HG03439 (cell line): ENCODE results near the gene NTPCR.

ENCODE experiments used
- ATAC-seq: cut with Tn5 transposase; IDR thresholded peaks from one replicate; pipeline ENCODE4 v1.9.1; 2021; ENCODE audit warnings: mild to moderate bottlenecking, moderate library complexity; ENCODE audit not compliant: unreplicated experiment

Gene NTPCR

GRCh38 chr1:232958067-232958466 lies 7.7 kb downstream of the NTPCR start:
- ATAC-seq: no peak

GRCh38 chr1:232962761-232963745 lies 12.6 kb downstream of the NTPCR start:
- no peak for ATAC-seq

GRCh38 chr1:232964601-232965000 lies 14.2 kb downstream of the NTPCR start:
- no peak for ATAC-seq

DNA sequence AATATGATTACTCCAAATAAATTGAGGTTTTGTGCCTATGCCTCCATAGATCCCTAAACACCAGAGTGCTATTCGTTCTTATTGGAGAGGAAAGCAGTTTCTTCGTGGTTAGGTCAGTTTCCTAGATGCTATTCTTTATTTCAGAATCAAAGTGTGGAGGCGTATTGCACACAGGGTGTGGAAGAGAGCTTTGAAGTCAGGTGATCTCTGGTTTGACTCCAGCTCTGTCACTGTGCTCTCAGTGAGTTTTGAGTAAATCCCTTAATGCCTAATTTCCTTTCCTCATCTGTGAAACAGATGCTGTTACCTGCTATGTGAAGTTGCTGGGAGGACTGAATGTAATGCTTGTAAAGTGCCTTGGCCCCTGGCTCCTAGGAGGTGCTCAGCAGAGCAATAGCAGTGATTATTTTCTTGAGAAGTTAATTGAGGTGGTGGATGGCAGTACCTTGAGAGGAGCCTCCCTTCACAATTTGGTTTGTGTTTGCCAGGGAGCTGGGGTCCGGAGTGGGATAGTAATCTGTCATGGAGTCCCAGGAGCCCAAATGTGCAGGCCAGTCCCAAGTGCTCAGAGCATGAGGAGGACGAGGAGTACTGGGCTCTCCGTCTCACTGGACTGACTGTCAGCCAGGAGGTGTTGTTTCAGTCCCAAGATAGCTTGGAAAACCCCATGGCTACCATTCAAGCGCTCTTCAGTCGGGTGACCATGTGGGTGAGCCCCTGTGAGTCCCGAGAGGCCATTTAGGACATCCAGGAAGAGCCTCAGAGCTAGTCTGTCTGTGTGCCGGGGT lies 14.9 kb downstream of the NTPCR start:
- ATAC-seq: peak; percentile 71

DNA sequence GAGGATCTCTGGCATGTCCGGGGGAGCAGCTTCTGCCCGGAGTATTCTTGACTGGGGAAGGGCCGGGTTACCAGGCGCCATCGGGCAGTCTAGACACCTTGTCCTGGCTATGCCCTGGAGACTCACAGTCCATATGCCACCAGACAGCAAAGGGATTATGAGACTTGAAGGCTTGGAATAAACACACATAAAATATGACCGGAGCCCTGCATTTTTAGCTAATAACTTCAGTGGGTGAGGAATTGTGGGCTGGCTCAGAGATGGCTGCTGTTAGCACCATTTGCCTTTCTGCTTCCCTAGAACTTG lies 15.5 kb downstream of the NTPCR start:
- no peak for ATAC-seq

- no peak for ATAC-seq
Measured at GRCh38 chr1:232966663-232967062, 16.3 kb downstream of the NTPCR start.

DNA sequence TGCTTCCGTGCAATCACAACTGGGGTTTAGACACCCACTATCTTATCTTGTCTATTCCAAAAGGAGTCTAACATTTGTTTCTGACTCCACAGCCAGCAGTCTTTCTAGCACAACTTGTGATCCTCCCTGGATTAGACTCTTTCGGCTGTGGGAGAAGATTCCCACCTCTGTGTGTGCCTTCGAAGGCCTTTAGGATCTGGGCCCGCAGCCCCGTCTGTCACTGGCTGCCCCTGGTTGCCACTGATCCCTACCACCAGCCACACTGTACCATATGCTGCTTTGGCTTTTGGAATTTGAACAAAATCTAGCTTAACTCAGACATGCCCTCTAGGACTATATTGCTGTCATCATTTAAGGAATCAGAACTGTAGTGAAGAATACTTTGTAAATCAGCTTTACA lies 18.0 kb downstream of the NTPCR start:
- no peak for ATAC-seq

DNA sequence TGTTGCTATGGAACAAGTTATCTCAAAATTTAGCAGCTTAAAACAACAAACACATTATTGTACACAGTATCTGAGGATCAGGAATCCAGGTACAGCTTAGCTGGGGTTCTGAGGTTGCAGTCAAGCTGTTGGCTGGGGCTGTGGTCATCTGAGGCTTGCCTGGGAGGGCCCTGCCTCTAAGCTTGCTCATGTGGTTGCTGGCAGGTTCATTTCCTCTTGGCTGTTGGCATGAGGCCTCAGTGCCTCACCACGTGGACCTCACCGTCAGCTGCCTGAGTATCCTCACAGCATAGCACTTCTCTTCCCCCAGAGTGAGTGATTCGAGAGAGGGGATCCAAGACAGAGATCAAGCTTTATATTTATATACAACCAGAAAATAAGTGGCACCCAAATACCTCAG lies 18.6 kb downstream of the NTPCR start:
- no peak for ATAC-seq

- no peak for ATAC-seq
Measured at GRCh38 chr1:232969799-232970198, 19.4 kb downstream of the NTPCR start.

DNA sequence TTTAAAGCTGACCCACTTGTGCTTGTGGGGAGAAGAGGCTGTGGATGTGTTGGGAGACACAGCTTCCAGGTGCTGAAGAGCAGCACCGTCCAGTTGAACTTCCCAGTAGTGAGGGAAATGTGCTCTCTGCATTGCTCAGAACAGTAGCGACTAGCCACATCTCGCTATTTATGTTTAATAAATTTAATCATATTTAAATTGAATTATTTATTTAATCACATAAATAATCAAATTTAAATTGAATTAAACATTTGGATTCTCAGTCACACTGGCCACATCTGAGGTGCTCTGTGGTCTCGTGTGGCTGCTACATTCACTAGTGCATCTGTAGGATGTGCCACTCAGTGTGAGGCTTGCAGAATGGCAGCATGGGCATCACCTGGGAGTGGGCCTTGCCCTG lies 20.1 kb downstream of the NTPCR start:
- no peak for ATAC-seq

GRCh38 chr1:232973652-232974611 lies 23.5 kb downstream of the NTPCR start:
- ATAC-seq: no peak

- ATAC-seq: no peak
Measured at GRCh38 chr1:232974971-232975370, 24.6 kb downstream of the NTPCR start.

- no peak for ATAC-seq
Measured at GRCh38 chr1:232978091-232978634, 27.8 kb downstream of the NTPCR start.

- no peak for ATAC-seq
Measured at GRCh38 chr1:232978815-232979214, 28.4 kb downstream of the NTPCR start.

DNA sequence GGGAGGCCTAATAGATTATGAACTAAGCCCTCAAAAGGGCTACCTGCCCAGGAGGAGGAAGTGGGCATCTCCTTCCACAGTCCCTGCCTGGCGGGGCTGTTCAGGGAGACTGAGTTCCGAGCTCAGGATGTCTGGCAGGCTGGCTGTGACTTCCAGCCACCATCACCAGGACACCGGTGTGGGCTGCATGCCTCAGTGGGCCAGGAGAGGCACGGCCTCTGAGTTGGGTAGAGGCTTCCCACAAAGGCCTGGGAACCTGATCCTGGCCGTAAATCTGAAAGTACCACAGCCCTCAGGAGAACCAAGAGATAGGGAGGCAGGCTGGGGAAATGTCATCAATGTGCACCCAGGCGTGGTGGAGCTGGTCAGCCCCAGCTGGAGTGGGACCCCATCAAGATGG lies 29.1 kb downstream of the NTPCR start:
- ATAC-seq: no peak

DNA sequence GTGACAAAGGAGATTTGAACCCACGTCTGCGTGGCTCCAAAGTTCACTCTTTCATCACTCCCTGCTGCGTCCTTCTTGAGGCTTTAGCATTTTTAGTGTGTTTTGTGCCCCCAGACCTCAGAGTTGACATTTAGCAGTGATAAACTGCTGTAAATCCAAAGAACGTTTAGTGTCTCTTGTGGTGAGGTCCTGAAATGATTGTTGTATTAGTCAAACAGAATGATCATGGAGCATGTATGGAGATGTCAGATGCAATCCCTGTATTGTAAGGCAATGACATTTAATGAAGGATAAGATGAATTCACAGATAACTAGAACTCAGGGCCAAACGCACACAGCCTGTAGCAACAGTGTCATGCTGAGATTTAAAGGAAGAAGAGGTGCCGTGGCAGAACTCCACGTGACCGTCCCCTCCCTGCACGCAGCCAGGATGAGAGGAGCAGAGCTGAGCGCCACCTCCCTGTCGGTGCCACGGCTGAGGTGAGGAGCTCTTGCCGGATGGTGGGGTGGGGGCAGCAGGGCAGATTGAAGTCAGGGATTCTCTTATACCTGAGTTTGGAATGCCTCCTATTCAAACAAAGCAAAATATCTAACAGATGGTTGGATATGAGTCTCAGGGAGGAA lies 30.1 kb downstream of the NTPCR start:
- ATAC-seq: no peak

GRCh38 chr1:232980986-232981560 lies 30.7 kb downstream of the NTPCR start:
- no peak for ATAC-seq

GRCh38 chr1:232982238-232982944 lies 32.0 kb downstream of the NTPCR start:
- ATAC-seq: no peak

DNA sequence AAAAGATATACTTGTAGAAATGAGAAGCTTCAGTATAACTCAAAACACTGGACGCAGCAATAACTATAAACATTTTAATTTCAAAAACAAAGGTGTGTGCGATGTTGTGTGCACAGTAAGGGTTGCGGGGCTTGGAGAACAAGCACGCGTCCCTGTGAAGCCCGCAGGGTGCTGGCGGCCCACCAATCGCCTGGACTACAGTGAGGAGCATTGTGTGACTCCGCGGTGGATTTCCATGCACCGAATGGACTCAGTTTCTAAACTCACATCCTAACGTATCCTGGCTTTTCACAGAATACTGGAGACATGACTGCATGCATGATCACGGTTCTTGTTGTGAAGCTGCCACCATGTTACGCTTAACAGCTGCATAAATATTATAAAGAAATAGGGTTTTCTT lies 33.0 kb downstream of the NTPCR start:
- no peak for ATAC-seq
